Bronchial epithelial cell (primary cell): Measurements from ENCODE around the gene GM2A. TPM values are rescaled to one million over a fixed set of nuclear protein-coding genes. Genes with fewer than 3 reads are reported as not detected.
"Not testable (repeated sequence)": the region's sequence is repeated elsewhere in the genome, so short reads cannot be mapped to it uniquely, and the experiment has no call there.

Experiments used
- DNase-seq: peaks from one replicate; pipeline ENCODE4 v3.0.0-alpha.2; 2010; ENCODE audit warnings: low read depth
- FAIRE-seq: peaks from 2 replicates; lab custom pipeline; 2011; peaks lifted over from hg19 to GRCh38; lab: Jason Lieb, UNC
- H3K27me3 ChIP-seq: 2 replicates; pipeline ENCODE4 v1.5.1; 2011; ENCODE audit warnings: low read length; ENCODE audit not compliant: control insufficient read depth, insufficient read depth
- H3K36me3 ChIP-seq: 2 replicates; pipeline ENCODE4 v1.5.1; 2011; ENCODE audit warnings: low read length; ENCODE audit not compliant: control insufficient read depth, insufficient read depth
- H3K4me3 ChIP-seq: 2 replicates; pipeline ENCODE4 v1.5.1; 2011; ENCODE audit warnings: mild to moderate bottlenecking, low read depth, low read length, control low read depth
- CTCF ChIP-seq: IDR thresholded peaks from 2 replicates; pipeline ENCODE4 v1.5.1; 2011; ENCODE audit warnings: mild to moderate bottlenecking, moderate library complexity, low read length, control low read depth, inconsistent platforms; ENCODE audit not compliant: insufficient read depth, severe bottlenecking
- total RNA-seq: library from RNA; depleted of rRNA; stranded (reverse); fragments of >200 nt; gene quantifications from 2 replicates; pipeline ENCODE4 v1.2.1, GENCODE V29; 2014

GM2A gene
- total RNA-seq, 1 donor from 2014 or later = 121 TPM

GRCh38 chr5:151236888-151237287 is 16.1 kb upstream of the GM2A start:
- no peak for FAIRE-seq
- no peak for TF ChIP-seq CTCF
- H3K27me3 ChIP-seq = no peaks in the 10 kb centered on the region

GRCh38 chr5:151237685-151238084 is 15.3 kb upstream of the GM2A start:
- H3K27me3 ChIP-seq = no peaks in the 10 kb centered on the region
- no peak overlapping the region for H3K4me3 ChIP-seq
- no peaks in the 10 kb centered on the region for H3K36me3 ChIP-seq
- no peak for TF ChIP-seq CTCF
- DNase-seq (no peak), FAIRE-seq (no peak)

More at GRCh38 chr5:151236888-151237287, 16.1 kb upstream of the GM2A start:
- no peak overlapping the region for H3K4me3 ChIP-seq
- DNase-seq = no peak
- no peaks in the 10 kb centered on the region for H3K36me3 ChIP-seq

GRCh38 chr5:151238303-151238741 is 14.7 kb upstream of the GM2A start:
- FAIRE-seq (no peak), DNase-seq (no peak)

GRCh38 chr5:151239237-151239861 is 13.6 kb upstream of the GM2A start:
- DNase-seq = no peak
- Histone ChIP-seq H3K36me3 (no peaks in the 10 kb centered on the region), H3K4me3 (no peak overlapping the region), H3K27me3 (no peaks in the 10 kb centered on the region)
- no peak for FAIRE-seq
- TF ChIP-seq CTCF = peak; percentile 85

More at GRCh38 chr5:151238303-151238741, 14.7 kb upstream of the GM2A start:
- no peak for TF ChIP-seq CTCF
- H3K4me3 ChIP-seq = no peak overlapping the region
- no peaks in the 10 kb centered on the region for H3K36me3 ChIP-seq
- no peaks in the 10 kb centered on the region for H3K27me3 ChIP-seq

- DNase-seq, H3K4me3 ChIP-seq, H3K36me3 ChIP-seq, FAIRE-seq, H3K27me3 ChIP-seq: not testable (repeated sequence)
Measured at GRCh38 chr5:151240268-151240835, 12.6 kb upstream of the GM2A start.

GRCh38 chr5:151240924-151241635 is 11.9 kb upstream of the GM2A start:
- H3K27me3 ChIP-seq = no peaks in the 10 kb centered on the region
- no peak overlapping the region for H3K4me3 ChIP-seq
- DNase-seq (no peak), FAIRE-seq (no peak)
- TF ChIP-seq CTCF = no peak
- no peaks in the 10 kb centered on the region for H3K36me3 ChIP-seq
